ENCODE measurements around the gene RNF138. TPM values are rescaled to one million over a fixed set of nuclear protein-coding genes. Genes with fewer than 3 reads are reported as not detected.

Gene RNF138
- total RNA-seq, 4 donors from 2014 or later: 23.8 to 94.8 (median 38.7) TPM

DNA sequence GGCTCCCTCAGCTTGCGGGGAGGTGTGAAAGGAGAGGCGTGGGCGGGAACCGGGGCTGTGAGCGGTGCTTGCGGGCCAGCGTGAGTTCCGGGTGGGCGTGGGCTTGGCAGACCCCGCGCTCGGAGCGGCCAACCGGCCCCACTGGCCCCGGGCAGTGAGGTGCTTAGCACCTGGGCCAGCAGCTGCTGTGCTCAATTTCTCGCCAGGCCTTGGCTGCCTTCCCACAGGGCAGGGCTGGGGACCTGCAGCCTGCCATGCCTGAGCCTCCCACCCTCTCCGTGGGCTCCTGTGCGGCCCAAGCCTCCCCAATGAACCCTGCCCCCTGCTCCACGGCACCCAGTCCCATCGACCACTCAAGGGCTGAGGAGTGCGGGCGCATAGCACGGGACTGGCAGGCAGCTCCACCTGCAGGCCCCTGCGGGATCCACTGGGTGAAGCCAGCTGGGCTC lies 48.2 kb downstream of the RNF138 start:
- Histone ChIP-seq H3K9me3 (no peaks in the 10 kb centered on the region), H3K27me3 (no peaks in the 10 kb centered on the region), H3K36me3 (no peaks in the 10 kb centered on the region), H3K27ac (no peak overlapping the region), H3K4me3 (no peak overlapping the region), H3K4me1 (no peaks in the 10 kb centered on the region)
- DNase-seq: no peak
- intact Hi-C loops (cut with DNase I; ENCODE audit: low total_unique reads): no loop called here
- no peak for TF ChIP-seq POLR2A (IDR thresholded peaks at IDR 0.05)
- TF ChIP-seq, protein P1, sequence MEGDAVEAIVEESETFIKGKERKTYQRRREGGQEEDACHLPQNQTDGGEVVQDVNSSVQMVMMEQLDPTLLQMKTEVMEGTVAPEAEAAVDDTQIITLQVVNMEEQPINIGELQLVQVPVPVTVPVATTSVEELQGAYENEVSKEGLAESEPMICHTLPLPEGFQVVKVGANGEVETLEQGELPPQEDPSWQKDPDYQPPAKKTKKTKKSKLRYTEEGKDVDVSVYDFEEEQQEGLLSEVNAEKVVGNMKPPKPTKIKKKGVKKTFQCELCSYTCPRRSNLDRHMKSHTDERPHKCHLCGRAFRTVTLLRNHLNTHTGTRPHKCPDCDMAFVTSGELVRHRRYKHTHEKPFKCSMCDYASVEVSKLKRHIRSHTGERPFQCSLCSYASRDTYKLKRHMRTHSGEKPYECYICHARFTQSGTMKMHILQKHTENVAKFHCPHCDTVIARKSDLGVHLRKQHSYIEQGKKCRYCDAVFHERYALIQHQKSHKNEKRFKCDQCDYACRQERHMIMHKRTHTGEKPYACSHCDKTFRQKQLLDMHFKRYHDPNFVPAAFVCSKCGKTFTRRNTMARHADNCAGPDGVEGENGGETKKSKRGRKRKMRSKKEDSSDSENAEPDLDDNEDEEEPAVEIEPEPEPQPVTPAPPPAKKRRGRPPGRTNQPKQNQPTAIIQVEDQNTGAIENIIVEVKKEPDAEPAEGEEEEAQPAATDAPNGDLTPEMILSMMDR (IDR thresholded peaks at IDR 0.05): no peak

DNA sequence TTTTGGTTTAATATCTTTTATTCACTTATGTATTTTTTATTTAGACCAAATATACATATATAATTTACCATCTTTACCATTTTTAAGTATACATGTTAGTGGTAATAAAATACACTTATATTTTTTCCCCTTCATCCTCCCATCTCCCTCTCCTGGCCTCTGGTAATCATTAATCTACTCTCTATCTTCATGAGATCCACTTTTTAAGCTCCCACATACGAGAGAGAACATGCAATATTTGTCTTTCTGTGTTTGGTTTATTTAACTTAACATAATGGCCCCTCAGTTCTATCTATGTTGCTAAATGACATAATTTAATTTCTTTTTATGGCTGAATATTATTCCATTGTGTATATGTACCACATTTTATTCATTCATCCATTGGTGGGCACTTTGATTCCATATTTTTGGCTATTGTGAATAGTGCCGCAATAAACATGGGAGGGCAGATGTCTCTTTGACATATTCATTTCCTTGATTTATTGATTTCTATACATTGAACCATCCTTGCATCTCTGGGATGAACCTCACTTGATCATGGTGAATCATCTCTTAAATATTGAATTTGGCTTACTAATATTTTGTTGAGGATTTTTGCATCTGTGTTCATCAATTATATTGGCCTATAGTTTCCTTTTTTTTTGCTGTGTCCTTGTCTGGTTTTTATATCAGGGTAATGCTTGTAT lies 56.7 kb downstream of the RNF138 start:
- H3K27me3 ChIP-seq: no peaks in the 10 kb centered on the region
- TF ChIP-seq POLR2A (IDR thresholded peaks at IDR 0.05): no peak
- TF ChIP-seq, protein P1 (IDR thresholded peaks at IDR 0.05): no peak
- H3K4me3 ChIP-seq: no peak overlapping the region
- H3K4me1 ChIP-seq: no peaks in the 10 kb centered on the region
- no peak overlapping the region for H3K27ac ChIP-seq
- no peaks in the 10 kb centered on the region for H3K36me3 ChIP-seq
- H3K9me3 ChIP-seq: no peaks in the 10 kb centered on the region
- intact Hi-C loops (cut with DNase I; ENCODE audit: low total_unique reads): no loop called here
- DNase-seq: no peak

DNA sequence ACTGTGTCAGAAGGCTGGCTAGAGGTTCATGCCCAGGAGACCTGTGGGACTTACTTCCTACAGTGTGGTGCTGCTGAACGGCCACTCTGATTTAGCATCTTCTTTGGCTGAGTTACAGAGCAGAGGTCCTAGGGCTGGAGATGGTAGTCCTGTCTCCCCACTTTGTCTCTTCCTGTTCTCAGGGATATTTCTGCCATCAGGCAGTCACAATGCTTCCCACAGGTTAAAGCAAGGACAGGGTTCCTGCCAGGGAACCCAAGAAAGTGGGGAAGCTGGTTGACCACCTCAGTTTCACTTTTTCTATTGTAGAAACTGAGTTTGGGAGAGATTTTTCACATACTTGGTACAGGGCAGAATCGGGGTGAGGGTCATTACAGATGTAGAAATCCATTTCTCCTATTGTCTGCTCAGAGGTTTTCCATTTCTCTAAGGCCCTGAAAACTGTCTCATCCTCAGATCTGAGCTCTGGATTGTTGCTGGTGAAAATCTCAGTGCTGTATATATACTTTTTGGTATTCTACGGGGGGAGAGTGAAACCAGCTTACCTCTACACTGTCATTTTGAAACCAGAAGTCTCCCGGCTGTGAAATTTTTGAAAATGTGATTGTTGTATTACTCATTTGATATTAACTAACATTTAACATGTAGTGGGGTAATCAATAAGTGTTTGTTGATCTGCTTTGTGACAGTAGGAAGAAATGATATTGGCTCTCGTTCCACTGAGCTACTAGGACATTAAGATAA lies 61.2 kb downstream of the RNF138 start:
- no peak for TF ChIP-seq POLR2A (IDR thresholded peaks at IDR 0.05)
- TF ChIP-seq, protein P1 (IDR thresholded peaks at IDR 0.05): no peak
- no peaks in the 10 kb centered on the region for H3K4me1 ChIP-seq
- H3K36me3 ChIP-seq: no peaks in the 10 kb centered on the region
- H3K27me3 ChIP-seq: no peaks in the 10 kb centered on the region
- intact Hi-C loops (cut with DNase I; ENCODE audit: low total_unique reads): no loop called here
- no peaks in the 10 kb centered on the region for H3K9me3 ChIP-seq
- no peak overlapping the region for H3K4me3 ChIP-seq
- no peak for DNase-seq
- no peak overlapping the region for H3K27ac ChIP-seq

DNA sequence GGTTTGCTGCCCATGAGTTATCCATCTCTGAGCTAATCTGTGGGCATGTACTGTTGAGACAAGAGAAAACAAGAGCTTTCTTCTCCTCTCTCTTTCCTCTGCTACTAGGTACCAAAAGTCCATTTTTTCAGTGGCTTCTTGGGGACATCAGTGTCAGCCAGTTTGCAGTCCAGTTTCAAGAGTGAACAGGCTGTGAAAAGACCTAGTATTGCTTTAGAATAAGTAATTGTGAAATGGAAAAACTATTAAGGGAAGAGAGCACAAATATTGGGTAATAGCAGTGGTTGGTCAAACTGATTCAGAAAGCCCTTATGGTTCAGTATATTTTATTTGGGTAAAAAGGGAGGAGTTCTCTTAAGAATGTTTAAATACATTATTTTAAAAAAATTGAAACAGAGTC lies 65.2 kb downstream of the RNF138 start:
- H3K27me3 ChIP-seq: no peaks in the 10 kb centered on the region
- intact Hi-C loops (cut with DNase I; ENCODE audit: low total_unique reads): no loop called here
- TF ChIP-seq, protein P1 (IDR thresholded peaks at IDR 0.05): no peak
- no peak for TF ChIP-seq POLR2A (IDR thresholded peaks at IDR 0.05)
- DNase-seq: no peak
- no peaks in the 10 kb centered on the region for H3K4me1 ChIP-seq
- H3K36me3 ChIP-seq: no peaks in the 10 kb centered on the region
- H3K27ac ChIP-seq: no peak overlapping the region
- H3K9me3 ChIP-seq: no peaks in the 10 kb centered on the region
- H3K4me3 ChIP-seq: no peak overlapping the region

DNA sequence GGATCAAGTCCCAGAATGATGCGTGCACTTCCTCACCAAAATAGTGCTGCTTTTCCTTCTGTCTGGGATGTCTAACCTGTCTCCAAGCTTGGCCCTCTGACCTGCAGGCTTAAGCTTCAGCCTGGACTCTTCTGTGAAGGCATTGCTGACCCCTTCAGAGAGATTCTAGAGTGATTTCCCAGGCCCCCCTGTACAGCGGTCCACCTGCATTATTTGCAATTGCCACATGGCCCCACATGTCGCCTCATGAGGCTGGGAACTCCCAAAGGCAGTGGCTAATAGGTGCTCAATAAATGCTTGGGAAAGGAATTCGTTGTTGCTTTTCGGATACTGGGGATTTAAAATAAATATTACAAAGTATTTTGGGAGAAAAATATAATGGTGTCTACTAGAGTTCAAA lies 65.9 kb downstream of the RNF138 start:
- no peak overlapping the region for H3K27ac ChIP-seq
- no peaks in the 10 kb centered on the region for H3K4me1 ChIP-seq
- H3K4me3 ChIP-seq: no peak overlapping the region
- no peaks in the 10 kb centered on the region for H3K36me3 ChIP-seq
- intact Hi-C loops (cut with DNase I; ENCODE audit: low total_unique reads): no loop called here
- H3K9me3 ChIP-seq: no peaks in the 10 kb centered on the region
- no peak for TF ChIP-seq POLR2A (IDR thresholded peaks at IDR 0.05)
- TF ChIP-seq, protein P1 (IDR thresholded peaks at IDR 0.05): no peak
- no peak for DNase-seq
- no peaks in the 10 kb centered on the region for H3K27me3 ChIP-seq

Data from uterus (tissue), 4 donors.